Smooth muscle cell (in vitro differentiated cells): Measurements from ENCODE around the gene SPNS3. TPM values are rescaled to one million over a fixed set of nuclear protein-coding genes. Genes with fewer than 3 reads are reported as not detected.

Experiments used
- DNase-seq: peaks from one replicate; lab custom pipeline; 2025; ENCODE audit not compliant: unreplicated experiment; lab: John Stamatoyannopoulos, UW
- H2AFZ ChIP-seq: fragments of 200-600 bp; sonication (generic); 2 replicates; pipeline ENCODE4 v1.6.0; 2016; ENCODE audit warnings: antibody characterized with exemption, low read depth, mild to moderate bottlenecking
- H3F3A ChIP-seq: fragments of 200-600 bp; sonication (generic); 2 replicates; pipeline ENCODE4 v1.6.0; 2017; ENCODE audit warnings: antibody characterized with exemption, low read depth
- H3K27ac ChIP-seq: fragments of 200-600 bp; sonication (generic); 2 replicates; pipeline ENCODE4 v1.5.1; 2016; ENCODE audit warnings: low read depth, mild to moderate bottlenecking
- H3K27me3 ChIP-seq: fragments of 200-600 bp; sonication (generic); 2 replicates; pipeline ENCODE4 v1.6.1; 2016; ENCODE audit warnings: low read depth, mild to moderate bottlenecking
- H3K36me3 ChIP-seq: fragments of 200-600 bp; sonication (generic); 2 replicates; pipeline ENCODE4 v1.5.1; 2016; ENCODE audit warnings: low read depth
- H3K4me1 ChIP-seq: fragments of 200-600 bp; sonication (generic); 2 replicates; pipeline ENCODE4 v1.5.1; 2016; ENCODE audit warnings: low read depth
- H3K4me2 ChIP-seq: fragments of 200-600 bp; sonication (generic); 2 replicates; pipeline ENCODE4 v1.6.0; 2016; ENCODE audit warnings: mild to moderate bottlenecking
- H3K4me3 ChIP-seq: fragments of 200-600 bp; sonication (generic); 2 replicates; pipeline ENCODE4 v1.5.1; 2016; ENCODE audit warnings: mild to moderate bottlenecking
- H3K79me2 ChIP-seq: fragments of 200-600 bp; sonication (generic); 2 replicates; pipeline ENCODE4 v1.6.0; 2016; ENCODE audit warnings: low read depth, mild to moderate bottlenecking
- H3K9ac ChIP-seq: fragments of 200-600 bp; sonication (generic); 2 replicates; pipeline ENCODE4 v1.6.0; 2016; ENCODE audit warnings: low read depth
- H3K9me3 ChIP-seq: fragments of 200-600 bp; sonication (generic); replicated peaks from 2 replicates; pipeline ENCODE4 v1.5.1; 2016; ENCODE audit warnings: low read depth
- H4K20me1 ChIP-seq: fragments of 200-600 bp; sonication (generic); 2 replicates; pipeline ENCODE4 v1.6.0; 2016; ENCODE audit warnings: low read depth
- WGBS: methylation state at CpG from one replicate; pipeline ENCODE4 v1.1.7; 2016; ENCODE audit warnings: low lambda C conversion rate; 5-methylcytosine and 5-hydroxymethylcytosine counted together
- polyA plus RNA-seq: library from polyadenylated mRNA; unstranded; fragments of >200 nt; fragmentation: Nextera tagmentation; extraction: Ambion mirVana; gene quantifications from 2 replicates; pipeline ENCODE4 v1.2.1, GENCODE V29; 2016
- total RNA-seq: library from RNA; depleted of rRNA; stranded (reverse); fragments of >200 nt; gene quantifications from 2 replicates; pipeline ENCODE4 v1.2.3, GENCODE V29; 2014
- TF ChIP-seq, protein P1 (sequence below): fragments of 200-600 bp; sonication (generic); IDR thresholded peaks from 2 replicates; pipeline ENCODE4 v1.5.1; 2017; ENCODE audit warnings: borderline replicate concordance, mild to moderate bottlenecking, antibody characterized with exemption; ENCODE audit not compliant: insufficient read depth, poor library complexity, severe bottlenecking

Gene SPNS3
- total and polyA plus RNA-seq, 2 experiments from 2014 or later: not detected

DNA sequence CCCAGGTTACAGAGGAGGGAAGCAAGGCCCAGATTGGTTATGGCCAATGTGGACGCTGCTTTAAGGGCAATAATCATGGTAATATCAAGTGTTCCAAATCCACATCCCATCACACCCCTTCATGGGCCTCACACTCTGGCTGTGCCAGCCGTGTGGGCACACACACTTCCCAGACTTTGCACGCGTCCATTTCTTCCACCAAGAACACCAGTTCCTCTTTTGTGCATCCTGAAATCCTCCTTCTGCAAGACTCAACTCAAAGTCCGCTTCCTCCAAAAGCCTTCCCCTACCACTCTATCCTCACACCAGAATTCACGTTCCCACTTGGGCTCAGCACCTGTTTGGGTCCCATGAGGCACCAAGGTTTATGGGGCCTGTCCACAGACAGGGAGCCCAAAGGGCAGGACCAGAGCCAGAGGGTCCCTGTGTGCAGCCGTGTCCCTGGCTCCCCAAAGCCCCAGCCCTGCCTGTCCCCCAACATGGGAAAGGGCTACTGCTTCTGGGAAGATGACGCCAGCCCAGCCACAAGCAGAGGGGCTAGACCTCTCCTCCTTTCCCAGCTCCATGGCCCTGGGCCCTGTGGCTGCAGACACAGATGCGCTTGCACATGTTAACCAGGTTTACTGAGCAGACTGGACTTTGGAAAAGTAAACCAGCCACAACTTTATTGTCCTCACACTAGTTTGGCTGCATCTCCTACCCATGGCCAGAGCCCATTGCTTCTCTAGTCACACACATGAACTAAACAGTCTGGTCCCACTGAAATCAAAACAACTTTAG, 20.3 kb downstream of the SPNS3 start:
- 96% methylated on average over 9 of the region's 9 CpGs for WGBS
- DNase-seq: no peak

DNA sequence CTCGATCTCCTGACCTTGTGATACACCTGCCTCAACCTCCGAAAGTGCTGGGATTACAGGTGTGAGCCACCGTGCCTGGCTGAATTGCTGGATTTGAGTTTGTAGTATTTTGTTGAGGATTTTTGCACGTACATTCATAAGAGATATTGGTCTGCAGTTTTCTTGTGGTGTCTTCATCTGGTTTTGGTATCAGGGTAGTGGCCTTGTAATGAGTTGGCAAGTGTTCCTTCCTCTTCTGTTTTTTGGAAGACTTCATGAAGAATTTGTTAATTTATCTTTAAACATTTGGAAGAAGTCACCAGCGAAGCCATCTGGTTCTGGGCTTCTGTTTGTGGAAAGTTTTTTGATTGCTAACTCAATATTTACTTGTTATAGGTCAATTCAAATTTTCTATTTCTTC, 26.9 kb downstream of the SPNS3 start:
- Histone ChIP-seq H3K4me1 (no peaks in the 10 kb centered on the region), H3K4me3 (no peak overlapping the region), H3K4me2 (no peak overlapping the region), H4K20me1 (no peaks in the 10 kb centered on the region), H2AFZ (no peak overlapping the region), H3F3A (no peaks in the 10 kb centered on the region), H3K27me3 (no peaks in the 10 kb centered on the region), H3K36me3 (no peaks in the 10 kb centered on the region), H3K27ac (no peak overlapping the region), H3K9ac (no peak overlapping the region), H3K79me2 (no peaks in the 10 kb centered on the region), H3K9me3 (no peaks in the 10 kb centered on the region)
- 89% methylated on average over 5 of the region's 5 CpGs for WGBS
- no peak for DNase-seq
- TF ChIP-seq, protein P1, sequence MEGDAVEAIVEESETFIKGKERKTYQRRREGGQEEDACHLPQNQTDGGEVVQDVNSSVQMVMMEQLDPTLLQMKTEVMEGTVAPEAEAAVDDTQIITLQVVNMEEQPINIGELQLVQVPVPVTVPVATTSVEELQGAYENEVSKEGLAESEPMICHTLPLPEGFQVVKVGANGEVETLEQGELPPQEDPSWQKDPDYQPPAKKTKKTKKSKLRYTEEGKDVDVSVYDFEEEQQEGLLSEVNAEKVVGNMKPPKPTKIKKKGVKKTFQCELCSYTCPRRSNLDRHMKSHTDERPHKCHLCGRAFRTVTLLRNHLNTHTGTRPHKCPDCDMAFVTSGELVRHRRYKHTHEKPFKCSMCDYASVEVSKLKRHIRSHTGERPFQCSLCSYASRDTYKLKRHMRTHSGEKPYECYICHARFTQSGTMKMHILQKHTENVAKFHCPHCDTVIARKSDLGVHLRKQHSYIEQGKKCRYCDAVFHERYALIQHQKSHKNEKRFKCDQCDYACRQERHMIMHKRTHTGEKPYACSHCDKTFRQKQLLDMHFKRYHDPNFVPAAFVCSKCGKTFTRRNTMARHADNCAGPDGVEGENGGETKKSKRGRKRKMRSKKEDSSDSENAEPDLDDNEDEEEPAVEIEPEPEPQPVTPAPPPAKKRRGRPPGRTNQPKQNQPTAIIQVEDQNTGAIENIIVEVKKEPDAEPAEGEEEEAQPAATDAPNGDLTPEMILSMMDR: no peak

More for the DNA sequence above, 20.3 kb downstream of the SPNS3 start:
- Histone ChIP-seq H3K79me2 (no peaks in the 10 kb centered on the region), H3K27me3 (no peaks in the 10 kb centered on the region), H2AFZ (no peak overlapping the region), H3K9ac (no peak overlapping the region), H3F3A (no peaks in the 10 kb centered on the region), H3K4me3 (no peak overlapping the region), H3K27ac (no peak overlapping the region), H3K4me1 (no peaks in the 10 kb centered on the region), H3K36me3 (no peaks in the 10 kb centered on the region), H3K4me2 (no peak overlapping the region), H3K9me3 (no peaks in the 10 kb centered on the region), H4K20me1 (no peaks in the 10 kb centered on the region)
- TF ChIP-seq, protein P1: no peak

DNA sequence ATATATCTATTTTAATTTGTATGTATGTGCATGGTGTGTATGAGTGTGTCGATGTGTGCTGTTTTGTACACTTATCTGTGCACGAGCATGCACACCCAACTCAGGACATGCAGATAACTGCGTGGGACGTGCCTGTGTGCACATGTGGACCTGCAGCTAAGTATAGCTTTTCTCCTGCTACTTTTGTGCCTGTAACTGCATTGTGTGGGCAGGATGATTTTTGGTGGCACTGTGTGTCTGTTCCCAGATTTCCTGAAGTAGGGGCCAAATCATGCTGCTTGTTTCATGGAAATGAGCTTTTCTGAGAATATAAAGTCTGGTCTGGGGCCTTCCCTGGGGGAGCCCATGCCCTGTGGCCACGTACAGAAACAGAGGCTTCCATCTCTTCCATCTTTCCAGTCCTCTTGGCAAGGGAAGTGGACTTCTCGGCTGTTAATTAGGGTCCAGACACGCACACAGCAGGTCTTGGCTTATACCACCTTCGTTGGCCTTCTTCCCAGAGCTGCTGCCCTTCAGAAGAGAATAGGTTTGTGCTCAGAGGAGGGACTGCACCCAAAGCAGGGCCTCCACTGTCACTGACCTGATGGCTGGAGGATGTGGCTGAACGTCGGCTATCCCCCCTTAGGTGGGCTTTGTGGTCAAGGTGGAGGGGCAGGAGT, 30.2 kb downstream of the SPNS3 start:
- H3K4me2 ChIP-seq: no peak overlapping the region
- TF ChIP-seq, protein P1: no peak
- WGBS: 87% methylated on average over 10 of the region's 10 CpGs

More for the DNA sequence above, 30.2 kb downstream of the SPNS3 start:
- no peaks in the 10 kb centered on the region for H3K79me2 ChIP-seq
- no peaks in the 10 kb centered on the region for H3K36me3 ChIP-seq
- H3F3A ChIP-seq: no peaks in the 10 kb centered on the region
- no peaks in the 10 kb centered on the region for H3K9me3 ChIP-seq
- H4K20me1 ChIP-seq: no peaks in the 10 kb centered on the region
- no peak overlapping the region for H2AFZ ChIP-seq
- DNase-seq: no peak
- no peak overlapping the region for H3K9ac ChIP-seq
- H3K27me3 ChIP-seq: no peaks in the 10 kb centered on the region
- no peak overlapping the region for H3K27ac ChIP-seq
- no peak overlapping the region for H3K4me3 ChIP-seq
- H3K4me1 ChIP-seq: no peaks in the 10 kb centered on the region
